Measurements from ENCODE around the gene IFT27.
"Not testable (repeated sequence)": the region's sequence is repeated elsewhere in the genome, so short reads cannot be mapped to it uniquely, and the experiment has no call there.

IFT27 gene

GRCh38 chr22:36731916-36732315 lies 44.0 kb downstream of the IFT27 start:
- no peaks in the 10 kb centered on the region for H3K36me3 ChIP-seq (ENCODE audit: control insufficient read depth, low read length)
- no peaks in the 10 kb centered on the region for H4K20me1 ChIP-seq (ENCODE audit: control insufficient read depth, insufficient read depth, low read depth, low read length)
- no peak overlapping the region for H3K4me3 ChIP-seq (ENCODE audit: low read length)
- no peaks in the 10 kb centered on the region for H3K79me2 ChIP-seq (ENCODE audit: control insufficient read depth, low read length)
- no peaks in the 10 kb centered on the region; the same call in 1 of the 2 replicates for H3K4me1 ChIP-seq (ENCODE audit: control insufficient read depth, low read length)
- H3K9me2 ChIP-seq (replicated peaks; ENCODE audit: control insufficient read depth, low read length): no peaks in the 10 kb centered on the region
- no peak for TF ChIP-seq EZH2phosphoT487 (IDR thresholded peaks at IDR 0.05; ENCODE audit: borderline replicate concordance, low read length)
- TF ChIP-seq CTCF (IDR thresholded peaks at IDR 0.05; ENCODE audit: low read depth, low read length, poor library complexity, severe bottlenecking): no peak
- H3F3A ChIP-seq (ENCODE audit: control insufficient read depth, insufficient read depth): no peaks in the 10 kb centered on the region
- no peak overlapping the region for H3K4me2 ChIP-seq (ENCODE audit: low read length)
- no peaks in the 10 kb centered on the region for H3K9me3 ChIP-seq (ENCODE audit: control insufficient read depth, insufficient read depth, low read length)
- peaks cover 10% of the 10 kb centered on the region; the same call in 1 of the 2 replicates for H3K27me3 ChIP-seq (ENCODE audit: control insufficient read depth, low read length)
- no peak overlapping the region for H3K27ac ChIP-seq (ENCODE audit: low read depth, low read length)

- H3K4me2 ChIP-seq (ENCODE audit: low read length); H3F3A ChIP-seq (ENCODE audit: control insufficient read depth, insufficient read depth); H3K4me3 ChIP-seq (ENCODE audit: low read length); H3K36me3 ChIP-seq (ENCODE audit: control insufficient read depth, low read length); H3K79me2 ChIP-seq (ENCODE audit: control insufficient read depth, low read length); H3K9me3 ChIP-seq (ENCODE audit: control insufficient read depth, insufficient read depth, low read length); H3K27me3 ChIP-seq (ENCODE audit: control insufficient read depth, low read length); H3K27ac ChIP-seq (ENCODE audit: low read depth, low read length); H4K20me1 ChIP-seq (ENCODE audit: control insufficient read depth, insufficient read depth, low read depth, low read length); H3K9me2 ChIP-seq (replicated peaks; ENCODE audit: control insufficient read depth, low read length); H3K4me1 ChIP-seq (ENCODE audit: control insufficient read depth, low read length): not testable (repeated sequence)
Observed at GRCh38 chr22:36731321-36731720, 44.6 kb downstream of the IFT27 start.

- Histone ChIP-seq H3K27me3 (ENCODE audit: control insufficient read depth, low read length) (peaks cover 7% of the 10 kb centered on the region; the same call in 1 of the 2 replicates), H3F3A (ENCODE audit: control insufficient read depth, insufficient read depth) (no peaks in the 10 kb centered on the region), H4K20me1 (ENCODE audit: control insufficient read depth, insufficient read depth, low read depth, low read length) (no peaks in the 10 kb centered on the region), H3K9me2 (replicated peaks; ENCODE audit: control insufficient read depth, low read length) (no peaks in the 10 kb centered on the region), H3K9me3 (ENCODE audit: control insufficient read depth, insufficient read depth, low read length) (no peaks in the 10 kb centered on the region), H3K4me1 (ENCODE audit: control insufficient read depth, low read length) (no peaks in the 10 kb centered on the region; the same call in 1 of the 2 replicates), H3K27ac (ENCODE audit: low read depth, low read length) (no peak overlapping the region), H3K36me3 (ENCODE audit: control insufficient read depth, low read length) (no peaks in the 10 kb centered on the region), H3K4me3 (ENCODE audit: low read length) (no peak overlapping the region), H3K79me2 (ENCODE audit: control insufficient read depth, low read length) (no peaks in the 10 kb centered on the region), H3K4me2 (ENCODE audit: low read length) (no peak overlapping the region)
- no peak for TF ChIP-seq CTCF (IDR thresholded peaks at IDR 0.05; ENCODE audit: low read depth, low read length, poor library complexity, severe bottlenecking)
- no peak for TF ChIP-seq EZH2phosphoT487 (IDR thresholded peaks at IDR 0.05; ENCODE audit: borderline replicate concordance, low read length)
Observed at GRCh38 chr22:36730176-36730858, 45.6 kb downstream of the IFT27 start.

- Histone ChIP-seq H3K4me1 (ENCODE audit: control insufficient read depth, low read length) (no peaks in the 10 kb centered on the region; the same call in 1 of the 2 replicates), H3K9me3 (ENCODE audit: control insufficient read depth, insufficient read depth, low read length) (no peaks in the 10 kb centered on the region), H3K27me3 (ENCODE audit: control insufficient read depth, low read length) (peaks cover 7% of the 10 kb centered on the region; the same call in 1 of the 2 replicates), H3K36me3 (ENCODE audit: control insufficient read depth, low read length) (no peaks in the 10 kb centered on the region), H4K20me1 (ENCODE audit: control insufficient read depth, insufficient read depth, low read depth, low read length) (no peaks in the 10 kb centered on the region), H3K4me3 (ENCODE audit: low read length) (no peak overlapping the region), H3K79me2 (ENCODE audit: control insufficient read depth, low read length) (no peaks in the 10 kb centered on the region), H3K4me2 (ENCODE audit: low read length) (no peak overlapping the region), H3F3A (ENCODE audit: control insufficient read depth, insufficient read depth) (no peaks in the 10 kb centered on the region), H3K9me2 (replicated peaks; ENCODE audit: control insufficient read depth, low read length) (no peaks in the 10 kb centered on the region), H3K27ac (ENCODE audit: low read depth, low read length) (no peak overlapping the region)
- no peak for TF ChIP-seq CTCF (IDR thresholded peaks at IDR 0.05; ENCODE audit: low read depth, low read length, poor library complexity, severe bottlenecking)
- no peak for TF ChIP-seq EZH2phosphoT487 (IDR thresholded peaks at IDR 0.05; ENCODE audit: borderline replicate concordance, low read length)
Observed at GRCh38 chr22:36729321-36729720, 46.6 kb downstream of the IFT27 start.

All from DOHH2 (cell line).